DND-41 (cell line): Measurements from ENCODE around the gene OGFOD2.

ENCODE experiments used
- ATAC-seq: fragments of 200-7000 bp; cut with Tn5 transposase; 3 replicates; pipeline ENCODE4 v1.9.1; 2021; ENCODE audit warnings: low read depth; ENCODE audit not compliant: insufficient read depth
- DNase-seq: peaks from one replicate; pipeline ENCODE4 v3.0.0-alpha.2; 2020
- H2AFZ ChIP-seq: 2 replicates; pipeline ENCODE4 v1.6.0; 2012; ENCODE audit warnings: low read depth, low read length
- H3K27ac ChIP-seq: 2 replicates; pipeline ENCODE4 v1.5.1; 2012; ENCODE audit warnings: low read length, inconsistent platforms
- H3K27me3 ChIP-seq: fragments of 200-600 bp; sonication (generic); 2 replicates; pipeline ENCODE4 v1.6.0; 2012; ENCODE audit warnings: low read length, mild to moderate bottlenecking, inconsistent platforms; ENCODE audit not compliant: insufficient read depth, poor library complexity
- H3K36me3 ChIP-seq: 2 replicates; pipeline ENCODE4 v1.5.1; 2012; ENCODE audit warnings: low read length, inconsistent platforms; ENCODE audit not compliant: insufficient read depth
- H3K4me1 ChIP-seq: 2 replicates; pipeline ENCODE4 v1.5.1; 2012; ENCODE audit warnings: mild to moderate bottlenecking, low read length; ENCODE audit not compliant: insufficient read depth
- H3K4me2 ChIP-seq: 2 replicates; pipeline ENCODE4 v1.6.0; 2012; ENCODE audit warnings: mild to moderate bottlenecking, moderate library complexity, low read length, inconsistent platforms; ENCODE audit not compliant: insufficient read depth
- H3K4me3 ChIP-seq, 2 experiments: fragments of 200-600 bp in 1 of 2; shearing (Covaris generic) in 1 of 2; 2 replicates each; pipeline ENCODE4 v1.5.1; 2012 to 2016; ENCODE audit warnings: inconsistent platforms in 2 of 2, low read length in 2 of 2, mild to moderate bottlenecking in 2 of 2, low read depth in 1 of 2, moderate library complexity in 1 of 2
- H3K79me2 ChIP-seq: 2 replicates; pipeline ENCODE4 v1.6.0; 2012; ENCODE audit warnings: low read length, inconsistent platforms; ENCODE audit not compliant: insufficient read depth
- H3K9ac ChIP-seq: 2 replicates; pipeline ENCODE4 v1.6.0; 2012; ENCODE audit warnings: low read depth, mild to moderate bottlenecking, inconsistent platforms, low read length, moderate library complexity
- H3K9me3 ChIP-seq: 2 replicates; pipeline ENCODE4 v1.5.1; 2012; ENCODE audit warnings: low read length, moderate library complexity, mild to moderate bottlenecking, inconsistent platforms; ENCODE audit not compliant: insufficient read depth, severe bottlenecking
- H4K20me1 ChIP-seq: 2 replicates; pipeline ENCODE4 v1.6.0; 2012; ENCODE audit warnings: low read length; ENCODE audit not compliant: insufficient read depth
- EZH2 ChIP-seq: IDR thresholded peaks from 3 replicates; pipeline ENCODE4 v1.6.1; 2012; ENCODE audit warnings: borderline replicate concordance, low read depth, mild to moderate bottlenecking, moderate library complexity, low read length, inconsistent platforms; ENCODE audit not compliant: severe bottlenecking
- TF ChIP-seq, protein P1 (sequence below): IDR thresholded peaks from 2 replicates; pipeline ENCODE4 v1.5.1; 2012; ENCODE audit warnings: borderline replicate concordance, low read length, moderate library complexity, mild to moderate bottlenecking; ENCODE audit not compliant: poor library complexity, severe bottlenecking; ENCODE audit errors: extremely low read depth

Gene OGFOD2

GRCh38 chr12:122942637-122943036, 32.4 kb upstream of the OGFOD2 start:
- H3K4me3 ChIP-seq: no peak overlapping the region
- H3K79me2 ChIP-seq: no peaks in the 10 kb centered on the region
- H4K20me1 ChIP-seq: no peaks in the 10 kb centered on the region; the same call in 1 of the 2 replicates
- no peak overlapping the region for H3K27ac ChIP-seq
- no peaks in the 10 kb centered on the region for H3K27me3 ChIP-seq
- H2AFZ ChIP-seq: no peak overlapping the region
- H3K4me2 ChIP-seq: no peak overlapping the region
- no peak overlapping the region for H3K9ac ChIP-seq
- no peak for ATAC-seq
- H3K36me3 ChIP-seq: no peaks in the 10 kb centered on the region
- H3K9me3 ChIP-seq: no peaks in the 10 kb centered on the region
- no peak for DNase-seq
- TF ChIP-seq EZH2: no peak
- TF ChIP-seq, protein P1, sequence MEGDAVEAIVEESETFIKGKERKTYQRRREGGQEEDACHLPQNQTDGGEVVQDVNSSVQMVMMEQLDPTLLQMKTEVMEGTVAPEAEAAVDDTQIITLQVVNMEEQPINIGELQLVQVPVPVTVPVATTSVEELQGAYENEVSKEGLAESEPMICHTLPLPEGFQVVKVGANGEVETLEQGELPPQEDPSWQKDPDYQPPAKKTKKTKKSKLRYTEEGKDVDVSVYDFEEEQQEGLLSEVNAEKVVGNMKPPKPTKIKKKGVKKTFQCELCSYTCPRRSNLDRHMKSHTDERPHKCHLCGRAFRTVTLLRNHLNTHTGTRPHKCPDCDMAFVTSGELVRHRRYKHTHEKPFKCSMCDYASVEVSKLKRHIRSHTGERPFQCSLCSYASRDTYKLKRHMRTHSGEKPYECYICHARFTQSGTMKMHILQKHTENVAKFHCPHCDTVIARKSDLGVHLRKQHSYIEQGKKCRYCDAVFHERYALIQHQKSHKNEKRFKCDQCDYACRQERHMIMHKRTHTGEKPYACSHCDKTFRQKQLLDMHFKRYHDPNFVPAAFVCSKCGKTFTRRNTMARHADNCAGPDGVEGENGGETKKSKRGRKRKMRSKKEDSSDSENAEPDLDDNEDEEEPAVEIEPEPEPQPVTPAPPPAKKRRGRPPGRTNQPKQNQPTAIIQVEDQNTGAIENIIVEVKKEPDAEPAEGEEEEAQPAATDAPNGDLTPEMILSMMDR: no peak
- no peaks in the 10 kb centered on the region for H3K4me1 ChIP-seq

DNA sequence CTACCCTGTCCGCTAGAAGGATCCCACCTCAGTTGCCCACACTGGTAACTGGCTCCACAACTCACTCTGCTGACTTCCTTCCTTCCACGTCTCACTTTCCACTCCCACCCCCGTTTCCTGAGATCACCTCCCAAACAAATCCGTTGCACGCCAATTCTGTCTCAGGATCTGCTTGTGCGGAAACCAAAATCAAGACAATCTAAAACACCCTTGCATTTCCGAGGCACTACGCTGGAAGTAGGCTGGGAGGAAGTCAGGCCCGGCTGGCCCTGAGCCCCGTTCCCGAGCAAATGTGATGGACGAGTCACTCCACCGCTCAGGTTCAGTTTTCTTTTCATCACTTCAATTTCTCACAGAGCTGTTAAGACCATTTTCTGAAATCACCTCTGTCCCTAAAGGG, 31.8 kb upstream of the OGFOD2 start:
- no peak overlapping the region for H3K4me2 ChIP-seq
- H4K20me1 ChIP-seq: no peaks in the 10 kb centered on the region; the same call in 1 of the 2 replicates
- H3K27ac ChIP-seq: no peak overlapping the region
- TF ChIP-seq, protein P1: no peak
- no peak for TF ChIP-seq EZH2
- DNase-seq (no peak), ATAC-seq (no peak)
- no peaks in the 10 kb centered on the region for H3K36me3 ChIP-seq
- H3K79me2 ChIP-seq: no peaks in the 10 kb centered on the region
- no peak overlapping the region for H3K9ac ChIP-seq
- no peaks in the 10 kb centered on the region for H3K9me3 ChIP-seq
- H2AFZ ChIP-seq: no peak overlapping the region
- H3K4me1 ChIP-seq: no peaks in the 10 kb centered on the region
- H3K4me3 ChIP-seq: no peak overlapping the region
- H3K27me3 ChIP-seq: no peaks in the 10 kb centered on the region

DNA sequence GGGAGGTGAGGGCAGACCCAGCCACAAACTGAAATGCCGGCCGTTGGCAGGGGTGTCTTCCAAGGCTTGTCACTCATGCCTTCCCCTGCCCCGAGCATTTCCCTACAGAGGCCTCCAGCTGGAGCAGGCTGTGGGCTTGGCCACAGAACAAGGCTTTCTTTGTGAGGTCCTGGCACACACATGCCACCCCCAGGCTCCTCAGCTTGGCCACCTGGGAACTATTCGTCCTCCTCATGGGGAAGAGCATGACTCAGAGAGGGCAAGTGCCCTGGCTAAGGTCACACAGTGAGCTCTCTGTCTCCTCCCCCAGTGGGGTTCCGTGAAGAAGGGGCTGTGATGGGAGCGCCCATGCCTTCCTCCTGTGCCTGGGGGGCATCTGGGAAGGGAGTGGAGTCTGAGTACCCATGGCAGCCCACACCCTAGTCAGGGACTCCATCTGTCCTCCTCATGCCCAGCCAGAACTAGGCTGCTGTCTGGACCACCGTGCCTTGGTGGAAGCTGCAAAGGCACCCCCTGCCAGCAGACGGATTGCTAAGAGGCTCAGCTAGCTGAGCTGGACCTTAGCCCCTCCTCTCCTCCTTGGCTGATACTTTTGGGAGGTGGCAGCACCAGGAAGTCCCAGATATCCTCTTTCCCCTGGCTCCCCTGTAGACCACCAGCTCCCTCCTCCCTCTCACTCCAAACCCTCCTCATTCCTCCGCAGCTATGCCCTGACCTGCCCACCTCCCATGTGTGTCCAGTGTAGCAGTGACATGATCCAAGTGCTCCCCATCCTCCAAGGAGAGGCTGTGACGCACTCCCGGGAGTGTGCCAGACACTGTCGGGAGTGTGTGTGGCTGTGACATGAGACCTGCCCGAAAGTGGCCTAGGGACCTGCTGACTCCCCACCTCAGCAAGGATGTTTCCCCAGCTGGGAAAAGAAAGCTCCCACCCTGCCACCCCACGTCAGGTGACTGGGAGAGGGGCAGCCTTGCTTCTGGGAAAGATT, 30.1 kb upstream of the OGFOD2 start:
- Histone ChIP-seq H3K27ac (no peak overlapping the region), H3K4me3 (no peak overlapping the region), H3K9me3 (no peaks in the 10 kb centered on the region), H3K27me3 (no peaks in the 10 kb centered on the region), H3K9ac (no peak overlapping the region), H3K4me2 (no peak overlapping the region), H3K36me3 (no peaks in the 10 kb centered on the region), H2AFZ (no peak overlapping the region), H3K4me1 (no peaks in the 10 kb centered on the region), H3K79me2 (no peaks in the 10 kb centered on the region), H4K20me1 (no peaks in the 10 kb centered on the region; the same call in 1 of the 2 replicates)
- no peak; the same call in 2 of the 3 replicates for ATAC-seq
- no peak for DNase-seq
- TF ChIP-seq EZH2: no peak
- TF ChIP-seq, protein P1: no peak
